Stomach (tissue), 9 donors: Measurements from ENCODE around the gene OLR1. TPM values are rescaled to one million over a fixed set of nuclear protein-coding genes. Genes with fewer than 3 reads are reported as not detected.
"Not testable (repeated sequence)": the region's sequence is repeated elsewhere in the genome, so short reads cannot be mapped to it uniquely, and the experiment has no call there.

Source experiments
- DNase-seq, 2 donors: peaks; one replicate each; pipeline versions ENCODE4 v3.0.0 to v3.0.0-alpha.2; 2013 to 2019
- H3K27ac ChIP-seq, 5 donors: fragments of 200-600 bp in 4 of 5; sonication (generic) in 4 of 5; one replicate each; pipeline ENCODE4 v1.5.1; 2013 to 2019; ENCODE audit warnings: mild to moderate bottlenecking in 1 of 5, moderate library complexity in 1 of 5
- H3K27me3 ChIP-seq, 3 donors: fragments of 200-600 bp; sonication (generic); one replicate each; pipeline ENCODE4 v1.5.1; 2017 to 2019; ENCODE audit warnings: mixed run types in 1 of 3
- H3K36me3 ChIP-seq, 4 donors: fragments of 200-600 bp; sonication (generic); 1 replicate in 3 of 4; 2 replicates in 1 of 4; pipeline ENCODE4 v1.5.1; 2016 to 2019
- H3K4me1 ChIP-seq, 4 donors: fragments of 200-600 bp; sonication (generic); one replicate each; pipeline ENCODE4 v1.5.1; 2016 to 2019
- H3K4me3 ChIP-seq, 4 donors: fragments of 200-600 bp; sonication (generic) in 3 of 4; one replicate each; pipeline ENCODE4 v1.5.1; 2016 to 2019; ENCODE audit warnings: mild to moderate bottlenecking in 1 of 4
- H3K9me3 ChIP-seq, 4 donors: fragments of 200-600 bp; sonication (generic); one replicate each; pipeline ENCODE4 v1.5.1; 2016 to 2019
- EP300 ChIP-seq: sonication (generic); formaldehyde crosslinking; IDR thresholded peaks from one replicate; pipeline ENCODE4 v1.6.1; 2017; ENCODE audit warnings: antibody characterized with exemption
- POLR2A ChIP-seq, 4 donors: fragments of 450-650 bp; IDR thresholded peaks; one replicate each; pipeline ENCODE4 v1.6.1; 2016; ENCODE audit warnings: antibody characterized with exemption in 4 of 4, control low read depth in 2 of 4, mild to moderate bottlenecking in 1 of 4, moderate library complexity in 1 of 4
- POLR2AphosphoS5 ChIP-seq, 3 donors: sonication (generic); formaldehyde crosslinking; IDR thresholded peaks; one replicate each; pipeline ENCODE4 v1.6.1; 2016; ENCODE audit warnings: antibody characterized with exemption in 3 of 3
- WGBS, 5 donors: extraction: QIAGEN DNeasy Blood & Tissue Kit in 3 of 5; methylation state at CpG; one replicate each; pipeline versions ENCODE4 v1.1.5 to v1.1.7; 2013 to 2018; 5-methylcytosine and 5-hydroxymethylcytosine counted together
- intact Hi-C: fragments of 100-400 bp; cut with DNase I; formaldehyde crosslinking; loops from one replicate; pipeline ENCODE4 v1.15.1; 2023; ENCODE audit warnings: low total_unique reads
- polyA plus RNA-seq, 3 donors: library from polyadenylated mRNA; stranded (reverse); fragments of 200-250 nt; gene quantifications; one replicate each; pipeline ENCODE4 v1.2.3, GENCODE V29; 2013
- total RNA-seq, 5 donors: library from RNA; depleted of rRNA; stranded (reverse); fragments of >200 nt; gene quantifications; one replicate each; pipeline versions ENCODE4 v1.1.0 to v1.2.3, GENCODE V29; 2014 to 2016
- TF ChIP-seq, protein P1 (sequence below), 7 experiments: fragments of 450-650 bp in 4 of 7; fragments of 200-600 bp in 3 of 7; sonication (generic) in 3 of 7; IDR thresholded peaks; one replicate each; pipeline ENCODE4 v1.5.1; 2016 to 2019; ENCODE audit warnings: antibody characterized with exemption in 7 of 7, control low read depth in 2 of 7, mild to moderate bottlenecking in 1 of 7
- donor health status: healthy with polysubstance abuse.
- donor health status: Bipolar disorder and iron deficiency.
- donor health status: healthy.

The OLR1 gene
- total and polyA plus RNA-seq, 8 donors: 0.48 to 7.4 (median 4.1) TPM; not detected in 2

DNA sequence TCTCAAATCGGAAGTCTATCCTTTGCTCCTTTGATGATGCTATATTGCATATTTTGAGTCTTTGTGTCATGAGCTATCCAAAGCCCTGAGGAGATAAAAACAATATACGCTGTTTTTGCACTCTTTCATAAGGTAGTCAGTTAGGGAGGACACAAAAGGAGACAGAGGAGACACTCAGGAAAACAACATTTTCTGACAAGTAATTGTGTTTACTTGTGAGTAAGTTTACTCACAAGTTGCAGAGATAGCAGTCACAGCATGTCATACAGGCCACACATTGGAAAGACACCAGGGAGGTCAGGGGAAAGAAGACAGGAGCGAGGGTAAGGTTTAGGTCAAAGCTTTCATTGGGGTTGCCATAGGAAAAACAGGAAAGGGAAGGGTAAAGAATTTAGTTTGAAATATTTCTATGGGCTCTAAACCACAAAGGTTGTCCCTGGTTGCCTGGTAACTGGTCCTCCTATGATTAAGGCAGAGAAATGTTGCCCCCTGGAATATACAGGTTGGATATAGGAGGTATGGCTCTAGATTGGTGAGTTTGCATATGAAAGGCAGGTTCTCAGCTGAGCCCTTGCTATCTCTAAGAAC lies 33.4 kb upstream of the OLR1 start:
- no peak for DNase-seq
- WGBS, 5 donors: 75 to 90% (median 86%) methylated on average over 3 of the region's 3 CpGs
- H3K4me3 ChIP-seq: no peak overlapping the region
- no peaks in the 10 kb centered on the region for H3K9me3 ChIP-seq
- H3K36me3 ChIP-seq: no peaks in the 10 kb centered on the region
- H3K4me1 ChIP-seq: no peaks in the 10 kb centered on the region
- intact Hi-C loops: no loop called here
- TF ChIP-seq POLR2A (IDR thresholded peaks at IDR 0.05) (no peak), POLR2AphosphoS5 (IDR thresholded peaks at IDR 0.05) (no peak), EP300 (no peak)
- TF ChIP-seq, protein P1, sequence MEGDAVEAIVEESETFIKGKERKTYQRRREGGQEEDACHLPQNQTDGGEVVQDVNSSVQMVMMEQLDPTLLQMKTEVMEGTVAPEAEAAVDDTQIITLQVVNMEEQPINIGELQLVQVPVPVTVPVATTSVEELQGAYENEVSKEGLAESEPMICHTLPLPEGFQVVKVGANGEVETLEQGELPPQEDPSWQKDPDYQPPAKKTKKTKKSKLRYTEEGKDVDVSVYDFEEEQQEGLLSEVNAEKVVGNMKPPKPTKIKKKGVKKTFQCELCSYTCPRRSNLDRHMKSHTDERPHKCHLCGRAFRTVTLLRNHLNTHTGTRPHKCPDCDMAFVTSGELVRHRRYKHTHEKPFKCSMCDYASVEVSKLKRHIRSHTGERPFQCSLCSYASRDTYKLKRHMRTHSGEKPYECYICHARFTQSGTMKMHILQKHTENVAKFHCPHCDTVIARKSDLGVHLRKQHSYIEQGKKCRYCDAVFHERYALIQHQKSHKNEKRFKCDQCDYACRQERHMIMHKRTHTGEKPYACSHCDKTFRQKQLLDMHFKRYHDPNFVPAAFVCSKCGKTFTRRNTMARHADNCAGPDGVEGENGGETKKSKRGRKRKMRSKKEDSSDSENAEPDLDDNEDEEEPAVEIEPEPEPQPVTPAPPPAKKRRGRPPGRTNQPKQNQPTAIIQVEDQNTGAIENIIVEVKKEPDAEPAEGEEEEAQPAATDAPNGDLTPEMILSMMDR (IDR thresholded peaks at IDR 0.05): no peak
- no peaks in the 10 kb centered on the region for H3K27me3 ChIP-seq
- no peak overlapping the region for H3K27ac ChIP-seq

DNA sequence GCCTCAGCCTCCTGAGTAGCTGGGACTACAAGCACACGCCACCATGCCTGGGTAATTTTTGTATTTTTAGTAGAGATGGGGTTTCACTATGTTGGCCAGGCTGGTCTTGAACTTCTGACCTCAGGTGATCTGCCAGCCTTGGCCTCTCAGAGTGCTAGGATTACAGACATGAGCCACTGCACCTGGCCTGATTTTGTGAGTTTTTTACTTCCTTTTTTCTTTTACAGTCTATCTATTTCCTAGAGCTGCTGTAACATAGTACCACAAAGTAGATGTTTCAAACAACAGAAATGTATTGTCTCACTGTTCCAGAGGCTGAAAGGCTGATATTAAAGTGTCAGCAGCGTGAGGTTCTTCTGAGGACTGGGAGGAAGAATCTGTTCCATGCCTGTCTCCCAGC lies 32.6 kb upstream of the OLR1 start:
- WGBS, 5 donors: 81 to 95% (median 90%) methylated on average over 2 of the region's 2 CpGs
- intact Hi-C loops: not testable (repeated sequence)

DNA sequence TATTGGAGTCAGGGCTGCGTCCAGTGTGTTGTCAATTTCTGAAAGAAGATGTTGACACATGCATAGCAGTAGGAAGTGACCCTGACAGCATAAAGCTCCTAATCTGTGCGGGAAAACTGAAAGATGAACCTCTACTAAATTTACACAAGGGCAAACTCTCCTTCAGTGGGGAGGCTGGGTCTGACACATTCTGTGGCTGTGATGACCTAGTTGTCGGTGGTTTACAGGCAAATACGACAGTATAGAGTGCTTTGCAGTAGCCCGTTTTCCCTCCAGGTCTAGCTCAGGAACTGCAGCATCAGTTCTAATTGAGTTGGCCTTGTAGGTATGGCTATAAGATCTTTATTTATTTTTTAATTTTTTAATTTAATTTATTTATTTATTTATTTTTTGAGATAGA lies 25.9 kb upstream of the OLR1 start:
- Histone ChIP-seq H3K9me3 (no peaks in the 10 kb centered on the region), H3K27ac (no peak overlapping the region), H3K36me3 (no peaks in the 10 kb centered on the region), H3K4me3 (no peak overlapping the region), H3K4me1 (no peaks in the 10 kb centered on the region), H3K27me3 (no peaks in the 10 kb centered on the region)
- intact Hi-C loops: no loop called here
- DNase-seq: no peak
- no peak for TF ChIP-seq EP300
- TF ChIP-seq POLR2AphosphoS5 (IDR thresholded peaks at IDR 0.05): no peak
- no peak for TF ChIP-seq POLR2A (IDR thresholded peaks at IDR 0.05)
- TF ChIP-seq, protein P1 (IDR thresholded peaks at IDR 0.05): no peak
- 70 to 92% (median 83%) methylated on average over 5 of the region's 5 CpGs for WGBS, 5 donors

More for the DNA sequence above, 32.6 kb upstream of the OLR1 start:
- DNase-seq, H3K4me3 ChIP-seq, H3K27ac ChIP-seq, H3K36me3 ChIP-seq, H3K27me3 ChIP-seq, H3K9me3 ChIP-seq, H3K4me1 ChIP-seq: not testable (repeated sequence)

DNA sequence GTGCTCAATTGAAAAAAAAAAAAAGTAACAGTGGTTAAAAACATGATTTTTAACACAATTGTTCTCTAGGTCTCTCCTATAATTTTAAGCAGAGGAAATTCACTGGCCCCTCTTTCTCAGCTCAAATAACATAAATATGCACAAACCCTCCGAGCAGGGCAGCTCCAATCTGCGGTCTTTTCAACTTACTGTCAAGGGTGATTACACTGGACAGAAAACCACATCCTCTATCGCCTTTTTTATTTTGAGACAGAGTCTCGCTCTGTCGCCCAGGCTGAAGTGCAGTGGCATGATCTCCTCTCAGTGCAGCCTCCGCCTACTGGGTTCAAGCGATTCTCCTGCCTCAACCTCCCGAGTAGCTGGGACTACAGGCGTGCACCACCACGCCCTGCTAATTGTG lies 24.3 kb upstream of the OLR1 start:
- Histone ChIP-seq H3K27ac (no peak overlapping the region), H3K36me3 (no peaks in the 10 kb centered on the region), H3K4me1 (no peaks in the 10 kb centered on the region), H3K4me3 (no peak overlapping the region), H3K27me3 (no peaks in the 10 kb centered on the region), H3K9me3 (no peaks in the 10 kb centered on the region)
- intact Hi-C loops: no loop called here
- no peak for DNase-seq
- TF ChIP-seq EP300 (no peak), POLR2A (IDR thresholded peaks at IDR 0.05) (no peak), POLR2AphosphoS5 (IDR thresholded peaks at IDR 0.05) (no peak)
- TF ChIP-seq, protein P1 (IDR thresholded peaks at IDR 0.05): no peak
- WGBS, 5 donors: 74 to 84% (median 82%) methylated on average over 8 to 10 of the region's 10 CpGs

DNA sequence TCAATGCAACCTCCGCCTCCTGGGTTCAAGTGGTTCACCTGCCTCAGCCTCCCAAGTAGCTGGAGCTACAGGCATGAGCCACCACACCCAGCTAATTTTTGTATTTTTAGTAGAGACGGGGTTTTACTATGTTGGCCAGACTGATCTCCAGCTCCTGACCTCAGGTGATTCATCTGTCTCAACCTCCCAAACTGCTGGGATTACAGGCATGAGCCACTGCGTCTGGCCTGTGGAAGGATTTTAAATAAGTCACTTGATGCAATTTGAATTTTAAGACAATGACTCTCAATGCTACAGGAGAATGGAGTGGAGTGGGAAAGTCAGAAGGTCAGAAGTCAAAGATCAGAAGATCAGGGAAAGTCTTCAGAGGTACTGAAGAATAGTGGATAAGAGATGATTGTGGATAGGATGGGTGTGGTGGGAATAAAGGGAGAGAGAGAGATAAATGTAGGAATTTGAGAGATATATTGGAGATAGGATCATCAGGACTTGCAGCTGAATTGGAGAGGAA lies 22.3 kb upstream of the OLR1 start:
- Histone ChIP-seq H3K36me3 (no peaks in the 10 kb centered on the region), H3K9me3 (no peaks in the 10 kb centered on the region), H3K4me3 (no peak overlapping the region), H3K27ac (no peak overlapping the region), H3K27me3 (no peaks in the 10 kb centered on the region), H3K4me1 (peaks cover 0 to 7% (median 0%) of the 10 kb centered on the region in 4 donors)
- 84 to 96% (median 92%) methylated on average over 3 of the region's 3 CpGs for WGBS, 5 donors
- intact Hi-C loops: no loop called here
- no peak for DNase-seq
- TF ChIP-seq, protein P1 (IDR thresholded peaks at IDR 0.05): no peak
- no peak for TF ChIP-seq POLR2AphosphoS5 (IDR thresholded peaks at IDR 0.05)
- no peak for TF ChIP-seq POLR2A (IDR thresholded peaks at IDR 0.05)
- TF ChIP-seq EP300: no peak
